T-helper 2 cell treated with Interferon-gamma antibody and Interleukin-4, amounts not matched to agents 100 ng/mL and 5 ng/mL, for 36 hours (primary cell): Measurements from ENCODE around the gene AKAP5. TPM values are rescaled to one million over a fixed set of nuclear protein-coding genes. Genes with fewer than 3 reads are reported as not detected.
"Not testable (repeated sequence)": the region's sequence is repeated elsewhere in the genome, so short reads cannot be mapped to it uniquely, and the experiment has no call there.

Experiments
- intact Hi-C: fragments of 100-400 bp; cut with micrococcal nuclease; formaldehyde crosslinking; loops from one replicate; pipeline ENCODE4 v1.15.1; 2023
- total RNA-seq: library from RNA; stranded (reverse); gene quantifications from 2 replicates; pipeline ENCODE4 v1.2.3, GENCODE V29; 2022

Gene AKAP5
- total RNA-seq, 1 donor from 2014 or later = 1.5 TPM

GRCh38 chr14:64501411-64502171, 36.3 kb downstream of the AKAP5 start:
- intact Hi-C loops = loop anchor here (5.0 kb wide), 3 partner anchors 34 to 649 kb away; partner anchors contain the start of genes AKAP5, MAX and SYNE2

- intact Hi-C loops = loop anchor here (5.0 kb wide), 3 partner anchors 35 to 650 kb away; partner anchors contain the start of genes AKAP5, MAX and SYNE2
These were observed 37.2 kb downstream of the AKAP5 start for GRCh38 chr14:64502456-64502855.

GRCh38 chr14:64502887-64503433, 37.7 kb downstream of the AKAP5 start:
- intact Hi-C loops = loop anchor here (1.0 to 5.0 kb wide), 7 partner anchors 8 to 861 kb away; partner anchors contain the start of genes AKAP5, HSPA2, MAX and MTHFD1

- intact Hi-C loops = loop anchor here (1.0 to 5.0 kb wide), 8 partner anchors 8 to 861 kb away; partner anchors contain the start of genes AKAP5, CHURC1, HSPA2 and MAX
These were observed 38.4 kb downstream of the AKAP5 start, which contains the start of gene ZBTB25 for GRCh38 chr14:64503434-64504309. TSS of gene ZBTB25 (minus strand) at chr14:64503838. CDS start at chr14:64490533, 13,305 bp downstream.

GRCh38 chr14:64504310-64504896, 39.1 kb downstream of the AKAP5 start, which contains the start of gene ZBTB1:
TSS of gene ZBTB1 (plus strand) at chr14:64504770. CDS start at chr14:64521505, 16,735 bp downstream.
- intact Hi-C loops = loop anchor here (2.0 to 5.0 kb wide), 4 partner anchors 37 to 652 kb away; partner anchors contain the start of genes AKAP5, CHURC1, MAX and SYNE2

GRCh38 chr14:64504897-64505794, 39.8 kb downstream of the AKAP5 start:
- intact Hi-C loops = loop anchor here (1.0 to 5.0 kb wide), 5 partner anchors 38 to 653 kb away; partner anchors contain the start of genes AKAP5, CHURC1, MAX and SYNE2

GRCh38 chr14:64506721-64507120, 41.4 kb downstream of the AKAP5 start:
- intact Hi-C loops = no loop called here

GRCh38 chr14:64507376-64508156, 42.3 kb downstream of the AKAP5 start:
- intact Hi-C loops = no loop called here

GRCh38 chr14:64508215-64508776, 43.0 kb downstream of the AKAP5 start:
- intact Hi-C loops = no loop called here

- intact Hi-C loops = no loop called here
These were observed 43.7 kb downstream of the AKAP5 start for GRCh38 chr14:64509036-64509435.

GRCh38 chr14:64510825-64511671, 45.7 kb downstream of the AKAP5 start:
- intact Hi-C loops = loop anchor here (1.0 to 2.0 kb wide), 6 partner anchors 8 to 167 kb away; partner anchors contain the start of genes AKAP5 and ZBTB25

GRCh38 chr14:64513271-64513670, 48.0 kb downstream of the AKAP5 start:
- intact Hi-C loops = no loop called here

- intact Hi-C loops = no loop called here
These were observed 49.8 kb downstream of the AKAP5 start for GRCh38 chr14:64515053-64515452.

GRCh38 chr14:64516969-64517368, 51.7 kb downstream of the AKAP5 start:
- intact Hi-C loops = no loop called here

GRCh38 chr14:64517667-64518066, 52.4 kb downstream of the AKAP5 start:
- intact Hi-C loops = not testable (repeated sequence)

- intact Hi-C loops = no loop called here
These were observed 52.9 kb downstream of the AKAP5 start for GRCh38 chr14:64518229-64518628.

- intact Hi-C loops = no loop called here
These were observed 55.4 kb downstream of the AKAP5 start for GRCh38 chr14:64520699-64521098.
